ENCODE results near the gene MYZAP.

GRCh38 chr15:57592426-57592825, 722 bp downstream of the MYZAP start:
- TF ChIP-seq USF2 (IDR thresholded peaks at IDR 0.05; ENCODE audit: borderline replicate concordance, low read depth, low read length) (no peak), YY1 (IDR thresholded peaks at IDR 0.05; ENCODE audit: low read depth) (no peak), EZH2phosphoT487 (IDR thresholded peaks at IDR 0.05; ENCODE audit: borderline replicate concordance, low read depth) (no peak), CTCF (IDR thresholded peaks at IDR 0.05) (no peak)

Data from SK-N-SH (cell line).